ENCODE data around the gene KDM5C. TPM values are rescaled to one million over a fixed set of nuclear protein-coding genes. Genes with fewer than 3 reads are reported as not detected.

KDM5C gene
- total RNA-seq, 1 donor from 2014 or later, result 67.5 TPM

DNA sequence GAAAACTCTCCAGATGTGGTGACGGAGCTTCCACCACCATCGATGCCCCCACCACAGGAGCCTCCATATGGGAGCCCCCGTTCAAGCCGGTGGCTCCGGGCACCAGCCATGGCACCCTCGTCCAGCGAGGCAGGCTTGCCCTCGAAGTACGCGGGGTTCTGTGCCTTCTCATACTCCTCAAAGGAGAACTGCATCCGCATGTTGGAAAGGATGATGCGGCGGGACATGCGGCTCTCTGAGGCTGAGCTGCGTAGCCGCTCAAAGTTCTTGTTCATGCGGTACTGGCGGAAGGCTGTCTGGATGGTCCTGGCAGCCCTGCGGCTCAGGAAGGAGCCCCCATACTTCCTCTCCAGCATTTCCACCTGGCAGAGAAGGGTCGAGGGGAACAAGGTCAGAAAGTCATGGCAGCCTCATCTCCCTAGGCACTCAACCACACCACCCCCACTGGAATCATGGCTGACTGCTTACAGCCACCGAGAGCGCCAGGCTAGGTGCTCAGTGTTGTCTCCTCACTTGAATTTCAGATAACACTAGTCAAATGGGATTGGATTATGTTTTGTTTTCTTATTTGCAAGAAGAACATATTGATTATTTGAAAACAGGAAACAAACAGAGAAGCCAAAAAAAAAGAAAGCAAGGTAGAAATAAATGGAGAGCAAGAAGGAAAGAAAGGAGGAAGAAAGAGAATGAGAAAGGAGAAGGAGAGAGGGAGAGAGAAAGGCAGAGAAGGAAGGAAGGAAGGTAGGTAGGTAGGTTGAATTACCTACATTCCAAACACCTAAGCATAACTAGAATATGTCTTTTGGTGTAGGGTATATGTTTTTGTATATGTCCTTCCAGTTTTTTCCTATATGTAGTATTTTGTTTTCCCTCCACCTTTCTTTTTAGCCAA lies 29.8 kb upstream of the KDM5C start:
- Histone ChIP-seq H3K4me1 (no peaks in the 10 kb centered on the region), H3K4me3 (no peak overlapping the region), H3K36me3 (no peaks in the 10 kb centered on the region), H3K27me3 (ENCODE audit: low read depth) (no peaks in the 10 kb centered on the region), H3K9me3 (no peaks in the 10 kb centered on the region), H3K27ac (no peak overlapping the region)
- TF ChIP-seq, protein P1, sequence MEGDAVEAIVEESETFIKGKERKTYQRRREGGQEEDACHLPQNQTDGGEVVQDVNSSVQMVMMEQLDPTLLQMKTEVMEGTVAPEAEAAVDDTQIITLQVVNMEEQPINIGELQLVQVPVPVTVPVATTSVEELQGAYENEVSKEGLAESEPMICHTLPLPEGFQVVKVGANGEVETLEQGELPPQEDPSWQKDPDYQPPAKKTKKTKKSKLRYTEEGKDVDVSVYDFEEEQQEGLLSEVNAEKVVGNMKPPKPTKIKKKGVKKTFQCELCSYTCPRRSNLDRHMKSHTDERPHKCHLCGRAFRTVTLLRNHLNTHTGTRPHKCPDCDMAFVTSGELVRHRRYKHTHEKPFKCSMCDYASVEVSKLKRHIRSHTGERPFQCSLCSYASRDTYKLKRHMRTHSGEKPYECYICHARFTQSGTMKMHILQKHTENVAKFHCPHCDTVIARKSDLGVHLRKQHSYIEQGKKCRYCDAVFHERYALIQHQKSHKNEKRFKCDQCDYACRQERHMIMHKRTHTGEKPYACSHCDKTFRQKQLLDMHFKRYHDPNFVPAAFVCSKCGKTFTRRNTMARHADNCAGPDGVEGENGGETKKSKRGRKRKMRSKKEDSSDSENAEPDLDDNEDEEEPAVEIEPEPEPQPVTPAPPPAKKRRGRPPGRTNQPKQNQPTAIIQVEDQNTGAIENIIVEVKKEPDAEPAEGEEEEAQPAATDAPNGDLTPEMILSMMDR (IDR thresholded peaks at IDR 0.05), result no peak
- ATAC-seq (no peak), DNase-seq (no peak)
- intact Hi-C loops (cut with DNase I), result no loop called here

DNA sequence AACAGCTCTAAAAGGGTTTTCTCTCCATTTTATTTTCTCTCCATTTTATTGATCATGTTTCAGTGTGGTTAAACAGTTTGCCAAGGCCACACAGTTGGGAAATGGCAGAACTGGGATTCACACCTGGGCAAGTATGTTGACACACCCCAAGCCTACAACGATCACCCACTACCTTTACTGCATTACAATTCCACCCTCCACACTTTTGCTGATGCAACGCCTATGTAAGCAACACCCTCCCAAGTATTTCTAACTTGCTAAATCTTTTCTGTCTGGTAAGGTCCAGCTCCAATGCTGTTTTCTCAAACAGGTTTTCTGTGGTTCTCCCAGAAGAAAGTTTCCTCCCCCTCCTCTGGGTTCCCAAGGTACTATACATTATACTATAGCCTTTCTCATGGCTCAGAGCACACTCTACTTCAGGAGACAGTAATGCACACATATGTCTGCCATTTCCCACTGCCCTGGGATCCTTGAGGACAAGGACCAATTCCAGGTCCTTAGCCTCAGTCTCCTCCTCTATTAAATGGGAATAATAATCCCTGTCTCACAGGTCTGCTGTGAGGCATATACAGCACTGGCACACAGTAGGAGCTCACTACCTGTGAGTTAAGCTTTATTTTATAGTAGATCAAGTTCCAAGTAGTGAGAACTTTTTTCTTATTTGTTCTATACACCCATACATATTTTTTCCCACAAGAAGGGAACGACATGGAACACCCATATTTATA lies 28.4 kb upstream of the KDM5C start:
- no peak overlapping the region for H3K4me3 ChIP-seq
- TF ChIP-seq, protein P1 (IDR thresholded peaks at IDR 0.05), result no peak
- no peak overlapping the region for H3K27ac ChIP-seq
- H3K36me3 ChIP-seq, result no peaks in the 10 kb centered on the region
- no peaks in the 10 kb centered on the region for H3K27me3 ChIP-seq (ENCODE audit: low read depth)
- ATAC-seq (no peak), DNase-seq (no peak)
- intact Hi-C loops (cut with DNase I), result no loop called here
- no peaks in the 10 kb centered on the region for H3K4me1 ChIP-seq
- no peaks in the 10 kb centered on the region for H3K9me3 ChIP-seq

DNA sequence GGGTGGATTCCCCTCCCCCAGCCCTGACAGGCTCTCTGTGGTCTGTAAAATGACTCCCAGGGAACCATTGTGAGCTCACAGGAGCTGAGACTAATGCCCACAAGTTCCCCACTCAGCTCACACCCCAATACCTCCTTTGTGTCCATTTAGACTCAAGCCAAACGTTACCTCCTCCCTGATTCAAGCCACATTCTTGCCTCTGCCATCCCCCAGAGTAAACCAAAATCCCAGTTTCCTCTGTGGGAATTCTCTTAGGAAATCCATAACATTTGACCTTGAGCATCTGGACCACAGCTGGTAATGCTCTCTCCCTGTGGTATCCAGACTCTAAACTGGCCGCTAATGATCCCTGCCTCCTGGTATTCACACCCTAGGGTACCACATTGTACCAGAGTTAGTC lies 26.3 kb upstream of the KDM5C start:
- Histone ChIP-seq H3K4me1 (no peaks in the 10 kb centered on the region), H3K36me3 (no peaks in the 10 kb centered on the region), H3K9me3 (no peaks in the 10 kb centered on the region), H3K27ac (no peak overlapping the region), H3K27me3 (ENCODE audit: low read depth) (no peaks in the 10 kb centered on the region), H3K4me3 (no peak overlapping the region)
- DNase-seq, result no peak
- no peak for ATAC-seq
- TF ChIP-seq, protein P1 (IDR thresholded peaks at IDR 0.05), result no peak
- intact Hi-C loops (cut with DNase I), result no loop called here

- ATAC-seq (no peak), DNase-seq (no peak)
- no peaks in the 10 kb centered on the region for H3K36me3 ChIP-seq
- intact Hi-C loops (cut with DNase I), result no loop called here
- no peaks in the 10 kb centered on the region for H3K27me3 ChIP-seq (ENCODE audit: low read depth)
- H3K4me1 ChIP-seq, result no peaks in the 10 kb centered on the region
- TF ChIP-seq, protein P1 (IDR thresholded peaks at IDR 0.05), result no peak
- H3K4me3 ChIP-seq, result no peak overlapping the region
- H3K9me3 ChIP-seq, result no peaks in the 10 kb centered on the region
- H3K27ac ChIP-seq, result no peak overlapping the region
Measured at GRCh38 chrX:53250556-53250955, 25.5 kb upstream of the KDM5C start.

DNA sequence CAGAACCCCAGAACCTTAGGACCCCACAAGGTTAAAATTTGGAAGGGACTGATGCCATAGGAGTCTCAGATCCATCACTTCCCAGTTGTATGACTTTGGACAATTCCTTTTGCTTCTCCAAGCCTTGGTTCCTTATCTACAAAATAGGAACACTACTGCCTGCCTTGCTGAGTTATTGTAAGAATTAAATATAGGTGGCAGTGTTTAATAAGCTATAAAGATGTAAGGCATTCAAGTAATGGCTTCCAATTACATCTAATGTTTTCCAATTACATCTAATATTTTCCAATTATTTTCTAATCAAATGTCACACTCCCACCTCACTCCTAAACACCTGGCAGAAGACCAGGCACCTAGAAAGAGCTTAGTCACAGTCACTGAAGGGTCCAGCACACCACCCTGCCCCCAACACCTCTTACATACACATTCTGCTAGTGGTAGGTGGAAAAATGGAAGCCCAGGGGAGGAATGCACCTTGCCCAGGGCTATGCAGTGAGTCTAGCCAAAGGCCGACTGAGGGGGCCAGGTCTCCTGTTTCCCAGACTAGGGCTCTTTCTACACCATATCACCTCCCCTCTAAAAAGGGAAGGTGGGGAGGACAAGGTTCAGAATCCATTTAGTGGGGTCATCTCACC lies 24.5 kb upstream of the KDM5C start:
- DNase-seq, result no peak
- intact Hi-C loops (cut with DNase I), result no loop called here

More for the DNA sequence above, 24.5 kb upstream of the KDM5C start:
- Histone ChIP-seq H3K27ac (no peak overlapping the region), H3K27me3 (ENCODE audit: low read depth) (no peaks in the 10 kb centered on the region), H3K4me1 (no peaks in the 10 kb centered on the region), H3K4me3 (no peak overlapping the region), H3K9me3 (no peaks in the 10 kb centered on the region), H3K36me3 (no peaks in the 10 kb centered on the region)
- ATAC-seq, result no peak
- TF ChIP-seq, protein P1 (IDR thresholded peaks at IDR 0.05), result no peak
